ENCODE data around the gene SCIN.
"Not testable (repeated sequence)": the region's sequence is repeated elsewhere in the genome, so short reads cannot be mapped to it uniquely, and the experiment has no call there.

Gene SCIN

DNA sequence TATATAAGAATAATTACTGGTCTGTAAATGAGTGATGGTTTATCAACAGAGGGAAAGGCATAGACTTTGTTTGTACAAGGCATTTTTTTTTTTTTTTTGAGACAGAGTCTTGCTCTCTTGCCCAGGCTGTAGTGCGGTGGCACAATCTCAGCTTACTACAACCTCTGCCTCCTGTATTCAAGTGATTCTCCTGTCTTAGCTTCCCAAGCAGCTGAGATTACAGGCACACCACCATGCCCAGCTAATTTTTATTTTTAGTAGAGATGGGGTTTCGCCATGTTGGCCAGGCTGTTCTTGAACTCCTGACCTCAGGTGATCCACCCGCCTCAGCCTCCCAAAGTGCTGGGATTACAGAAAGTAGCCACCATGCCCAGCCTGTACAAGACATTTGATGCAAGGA, 120.9 kb downstream of the SCIN start:
- DNase-seq = not testable (repeated sequence)

- no peak for DNase-seq
Measured at GRCh38 chr7:12692035-12692434, 121.5 kb downstream of the SCIN start.

DNA sequence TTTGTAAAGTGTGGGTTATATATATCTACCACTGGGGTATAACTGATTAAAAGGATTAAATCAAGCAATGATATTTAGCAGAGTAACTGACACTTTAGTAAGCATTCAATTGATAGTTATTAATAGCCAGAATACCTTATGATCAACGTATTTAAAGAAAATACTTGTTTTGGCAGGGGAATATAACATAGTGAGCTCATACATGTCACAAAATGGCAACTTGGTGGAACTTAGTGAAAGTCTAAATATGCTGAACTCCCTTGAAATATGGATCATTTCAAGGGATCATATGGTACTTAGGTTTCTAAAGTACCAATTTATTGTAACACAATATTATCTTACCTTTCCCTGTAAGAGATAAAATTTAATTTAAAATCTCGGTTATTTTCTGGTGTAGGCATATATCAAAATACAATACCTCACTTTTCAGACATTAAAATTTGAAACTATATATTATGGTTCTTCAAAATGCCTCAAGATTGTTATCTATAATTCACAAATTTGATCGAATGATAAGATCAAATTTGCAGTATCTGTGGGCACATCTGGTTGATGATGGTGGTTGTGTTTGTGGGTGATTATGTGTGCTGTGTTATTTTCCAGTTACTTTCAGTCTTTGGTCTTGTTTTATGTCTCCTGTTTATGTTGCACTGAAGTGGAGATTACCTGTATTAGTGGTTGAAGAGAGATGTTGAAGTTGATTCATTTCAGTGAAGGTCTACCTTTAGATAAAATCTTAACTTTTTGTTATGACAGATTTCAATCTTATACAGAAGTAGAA, 122.1 kb downstream of the SCIN start:
- DNase-seq = no peak

GRCh38 chr7:12694817-12695216, 124.3 kb downstream of the SCIN start:
- no peak for DNase-seq

- DNase-seq = no peak
Measured at GRCh38 chr7:12695965-12696364, 125.4 kb downstream of the SCIN start.

- no peak for DNase-seq
Measured at GRCh38 chr7:12699299-12699698, 128.8 kb downstream of the SCIN start.

- no peak for DNase-seq
Measured at GRCh38 chr7:12701433-12701832, 130.9 kb downstream of the SCIN start.

DNA sequence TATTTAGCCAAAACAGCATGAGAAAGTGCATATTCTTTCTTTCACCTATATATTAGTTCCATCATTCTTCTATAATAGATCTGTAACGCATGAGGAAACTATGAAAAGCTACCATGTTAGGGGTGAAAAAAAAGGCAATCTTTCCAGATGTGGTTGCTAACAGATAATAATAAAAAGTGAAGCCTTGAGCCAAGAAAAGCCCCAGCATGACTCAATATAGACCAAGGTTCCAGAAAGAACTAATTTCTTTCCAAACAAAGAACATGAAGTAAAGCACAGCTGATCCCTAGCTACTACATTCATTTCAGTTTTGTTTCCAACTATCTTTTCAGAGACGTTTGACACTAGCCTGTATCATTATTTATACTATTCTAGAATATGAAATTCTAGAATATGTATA, 133.4 kb downstream of the SCIN start:
- no peak for DNase-seq

DNA sequence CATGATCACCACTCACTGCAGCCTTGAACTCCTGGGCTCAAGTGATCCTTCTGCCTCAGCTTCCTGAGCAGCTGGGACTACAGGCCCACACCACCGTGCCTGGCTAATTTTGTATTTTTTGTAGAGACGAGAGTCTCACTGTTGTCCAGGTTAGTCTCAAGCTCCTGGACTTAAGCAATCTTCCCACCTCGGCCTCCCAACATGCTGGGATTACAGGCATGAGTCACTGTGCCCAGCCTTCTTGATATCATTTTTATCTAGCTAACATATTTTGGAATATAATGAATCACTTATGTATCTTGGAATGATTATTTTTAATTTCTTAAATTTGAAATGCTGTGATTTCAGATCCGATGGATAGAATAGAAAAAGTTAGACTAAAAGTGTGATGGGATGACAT, 135.4 kb downstream of the SCIN start:
- no peak for DNase-seq

DNA sequence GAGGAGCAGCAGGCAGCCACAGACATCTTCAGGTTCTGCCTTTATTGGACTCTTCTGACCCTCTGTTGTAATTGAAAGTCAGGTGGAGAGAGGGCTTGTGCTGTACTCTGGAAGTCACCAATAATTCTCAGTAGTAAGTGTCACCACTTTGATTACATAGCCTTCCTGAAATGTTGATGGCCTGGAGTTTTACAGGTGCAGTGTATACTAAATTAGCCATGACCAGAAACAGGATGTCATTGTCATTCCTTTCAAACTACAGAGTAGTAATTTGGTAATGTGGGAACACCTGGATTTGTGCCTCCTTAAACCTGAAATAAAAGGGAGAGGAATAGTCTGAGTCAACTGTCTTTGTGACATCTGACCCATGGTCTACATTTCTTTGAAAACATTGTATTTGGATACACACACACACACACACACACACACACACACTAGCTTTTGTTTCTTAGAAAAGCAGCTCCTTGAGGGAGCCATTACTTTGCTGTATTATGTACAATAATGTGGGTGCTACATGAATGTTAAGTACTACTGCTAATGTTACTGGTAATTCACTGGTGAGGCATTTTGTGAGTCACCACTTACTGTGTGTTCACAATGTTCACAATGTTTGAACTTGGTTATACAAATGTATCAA, 136.5 kb downstream of the SCIN start:
- DNase-seq = peak in 1 of 2 experiments; percentile 23

DNA sequence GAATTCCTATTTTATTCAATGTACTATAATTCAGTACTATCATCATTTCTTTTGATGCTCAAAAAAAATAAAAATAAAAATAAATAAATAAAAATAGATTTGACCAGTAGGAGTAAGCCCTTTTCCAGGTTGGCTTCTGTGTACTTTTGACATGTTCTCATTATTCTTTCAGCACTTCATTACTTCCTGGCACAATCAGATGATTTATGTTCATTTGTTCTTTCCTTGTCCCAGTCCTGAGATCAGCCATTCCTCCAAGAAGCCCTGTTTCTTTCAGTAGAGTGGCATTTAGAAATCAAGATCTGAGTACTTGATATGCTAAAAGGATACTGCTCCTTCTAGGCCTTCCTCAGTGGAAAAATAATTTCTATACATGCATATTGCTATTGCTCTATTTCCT, 137.8 kb downstream of the SCIN start:
- DNase-seq = no peak
